Bronchial epithelial cell (primary cell): Measurements from ENCODE around the gene UNG. TPM values are rescaled to one million over a fixed set of nuclear protein-coding genes. Genes with fewer than 3 reads are reported as not detected.

Source experiments
- DNase-seq: peaks from one replicate; pipeline ENCODE4 v3.0.0-alpha.2; 2010; ENCODE audit warnings: low read depth
- FAIRE-seq: peaks from 2 replicates; lab custom pipeline; 2011; peaks lifted over from hg19 to GRCh38; lab: Jason Lieb, UNC
- H3K27me3 ChIP-seq: 2 replicates; pipeline ENCODE4 v1.5.1; 2011; ENCODE audit warnings: low read length; ENCODE audit not compliant: control insufficient read depth, insufficient read depth
- H3K36me3 ChIP-seq: 2 replicates; pipeline ENCODE4 v1.5.1; 2011; ENCODE audit warnings: low read length; ENCODE audit not compliant: control insufficient read depth, insufficient read depth
- H3K4me3 ChIP-seq: 2 replicates; pipeline ENCODE4 v1.5.1; 2011; ENCODE audit warnings: mild to moderate bottlenecking, low read depth, low read length, control low read depth
- CTCF ChIP-seq: IDR thresholded peaks from 2 replicates; pipeline ENCODE4 v1.5.1; 2011; ENCODE audit warnings: mild to moderate bottlenecking, moderate library complexity, low read length, control low read depth, inconsistent platforms; ENCODE audit not compliant: insufficient read depth, severe bottlenecking
- total RNA-seq: library from RNA; depleted of rRNA; stranded (reverse); fragments of >200 nt; gene quantifications from 2 replicates; pipeline ENCODE4 v1.2.1, GENCODE V29; 2014

UNG gene
- total RNA-seq, 1 donor from 2014 or later: 24.2 TPM

GRCh38 chr12:109102491-109102890, 5.1 kb downstream of the UNG start:
- DNase-seq: no peak
- no peak for FAIRE-seq
- Histone ChIP-seq H3K27me3 (no peaks in the 10 kb centered on the region), H3K4me3 (no peak overlapping the region), H3K36me3 (peaks cover 2% of the 10 kb centered on the region)
- TF ChIP-seq CTCF: no peak

GRCh38 chr12:109105176-109105575, 7.8 kb downstream of the UNG start:
- TF ChIP-seq CTCF: no peak
- Histone ChIP-seq H3K27me3 (no peaks in the 10 kb centered on the region), H3K4me3 (no peak overlapping the region), H3K36me3 (peaks cover 2% of the 10 kb centered on the region)
- DNase-seq: no peak
- FAIRE-seq: no peak

GRCh38 chr12:109109746-109110350, 12.5 kb downstream of the UNG start:
- Histone ChIP-seq H3K27me3 (no peaks in the 10 kb centered on the region), H3K4me3 (no peak overlapping the region), H3K36me3 (peaks cover 2% of the 10 kb centered on the region)
- DNase-seq (no peak), FAIRE-seq (no peak)
- no peak for TF ChIP-seq CTCF

DNA sequence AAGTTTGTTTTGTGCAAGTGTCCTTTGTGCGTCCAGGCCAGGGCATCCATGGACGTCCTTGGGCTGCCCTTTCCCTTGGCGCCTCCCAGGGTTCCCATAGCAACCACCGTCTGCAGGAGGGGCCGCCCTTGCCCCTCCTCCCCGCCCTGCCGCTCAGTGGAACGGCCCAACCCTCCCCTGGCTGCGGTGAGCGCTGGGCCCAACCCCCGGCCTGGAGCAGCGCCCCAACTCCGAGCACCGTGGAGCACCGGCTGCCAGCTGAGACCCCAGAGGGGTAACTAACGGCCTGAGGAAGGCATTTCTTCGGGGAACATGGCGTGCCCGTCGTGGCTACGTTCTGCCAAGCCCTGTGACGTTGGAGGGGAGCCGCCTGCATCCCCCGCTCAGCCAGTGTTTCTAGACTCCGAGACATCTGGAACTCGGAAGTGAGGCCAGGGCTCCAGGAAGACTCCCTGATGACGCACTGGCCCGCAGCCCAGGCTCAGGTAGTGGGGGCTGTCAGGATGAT, 13.6 kb downstream of the UNG start:
- Histone ChIP-seq H3K27me3 (no peaks in the 10 kb centered on the region), H3K36me3 (peaks cover 2% of the 10 kb centered on the region), H3K4me3 (peak overlapping the region; percentile 25)
- no peak for FAIRE-seq
- DNase-seq: peak; percentile 22
- no peak for TF ChIP-seq CTCF

DNA sequence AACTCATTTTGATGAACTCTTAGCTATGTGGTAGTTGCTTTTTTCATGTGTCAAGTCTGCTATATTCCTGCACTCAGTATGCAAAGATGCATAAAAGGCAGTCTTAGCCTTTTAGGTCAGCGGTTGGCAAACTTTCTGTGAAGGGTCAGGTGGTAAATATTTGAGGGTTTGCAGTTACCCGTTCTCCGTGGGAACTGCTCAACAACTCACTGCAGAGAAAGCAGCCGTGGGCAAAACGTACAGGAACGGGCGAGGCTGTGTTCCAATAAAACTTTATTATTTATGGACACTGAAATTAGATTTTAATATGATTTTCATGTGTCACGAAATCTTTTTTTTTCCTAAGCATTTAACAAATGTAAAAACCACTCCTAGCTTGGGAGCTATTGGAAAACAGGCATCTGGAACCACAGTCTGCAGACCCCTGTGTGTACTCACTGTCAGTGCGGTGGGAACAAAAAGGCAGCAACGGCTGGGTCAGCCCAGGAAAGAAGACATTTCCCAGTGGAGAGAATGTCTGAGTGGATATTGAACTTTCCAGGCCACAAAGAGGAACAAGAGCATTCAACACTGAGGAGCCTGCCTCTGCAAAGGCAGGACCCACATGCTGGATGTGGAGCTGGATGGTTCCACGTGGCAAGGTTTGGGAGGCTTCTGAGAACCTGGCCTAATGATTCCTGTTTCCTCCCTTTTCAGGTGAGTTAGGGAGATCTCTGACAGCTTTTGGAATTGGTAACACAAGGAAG, 15.5 kb downstream of the UNG start:
- Histone ChIP-seq H3K27me3 (no peaks in the 10 kb centered on the region), H3K4me3 (no peak overlapping the region), H3K36me3 (no peaks in the 10 kb centered on the region)
- FAIRE-seq: no peak
- no peak for TF ChIP-seq CTCF
- no peak for DNase-seq
